Measurements from ENCODE around the gene DAZAP1. TPM values are rescaled to one million over a fixed set of nuclear protein-coding genes. Genes with fewer than 3 reads are reported as not detected.

The DAZAP1 gene
- total RNA-seq (10 to 100 TPM; 28.2 to 54.4 (median 42.2) TPM), polyA plus RNA-seq (100 to 1,000 TPM in 1 of 3 donors, 10 to 100 TPM in 2; 51.1 to 132 (median 51.6) TPM)

DNA sequence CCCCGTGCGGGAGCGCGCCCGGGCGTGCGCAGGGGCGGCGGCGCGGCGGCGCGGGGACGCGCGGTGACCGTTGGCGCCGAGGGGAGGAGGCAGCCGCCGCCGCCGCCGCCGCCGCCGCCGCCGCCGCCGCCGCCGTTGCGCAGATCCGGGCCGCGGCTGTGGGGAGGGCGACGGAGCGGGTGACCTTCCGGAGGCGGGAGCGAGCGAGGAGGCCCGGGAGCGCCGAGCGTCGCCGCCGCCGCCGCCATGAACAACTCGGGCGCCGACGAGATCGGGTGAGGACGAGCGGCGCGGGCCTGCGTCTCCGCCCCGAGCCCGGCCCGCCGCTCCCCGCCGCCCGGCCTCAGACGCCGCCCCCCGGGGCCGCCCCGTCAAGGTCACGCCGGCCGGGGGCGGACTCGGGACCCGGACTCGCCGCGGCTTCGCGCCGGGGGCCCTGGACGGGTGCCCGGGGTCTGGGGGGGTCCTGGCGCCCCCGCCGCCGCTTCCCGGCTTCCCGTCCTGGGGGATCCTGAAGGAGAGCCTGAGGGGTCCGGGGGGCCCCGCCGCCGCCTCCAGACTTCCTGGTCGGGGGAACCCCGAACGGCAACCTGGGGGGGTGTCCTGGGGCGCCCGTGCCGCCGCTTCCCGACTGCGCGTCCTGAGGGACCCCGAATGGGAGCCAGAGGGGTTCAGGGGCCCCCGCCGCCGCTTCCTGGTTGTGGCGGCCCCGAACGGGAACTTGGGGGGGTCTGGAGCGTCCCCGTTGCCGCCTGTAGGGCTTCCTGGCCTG lies at the start of gene DAZAP1:
Gene DAZAP1 (plus strand): TSS at position 59 of the 772 bp plus-strand sequence. CDS start 188 bp downstream, at position 247.
- peaks cover 0 to 2% (median under 1%) of the 10 kb centered on the region in 4 donors for H3K36me3 ChIP-seq
- DNase-seq: peak; percentile 74
- no peak for TF ChIP-seq EP300 (IDR thresholded peaks at IDR 0.05)
- peak in 2 of 4 donors; percentile 46 to 61 for TF ChIP-seq POLR2AphosphoS5 (IDR thresholded peaks at IDR 0.05)
- TF ChIP-seq POLR2A (IDR thresholded peaks at IDR 0.05): no peak
- TF ChIP-seq, protein P1, sequence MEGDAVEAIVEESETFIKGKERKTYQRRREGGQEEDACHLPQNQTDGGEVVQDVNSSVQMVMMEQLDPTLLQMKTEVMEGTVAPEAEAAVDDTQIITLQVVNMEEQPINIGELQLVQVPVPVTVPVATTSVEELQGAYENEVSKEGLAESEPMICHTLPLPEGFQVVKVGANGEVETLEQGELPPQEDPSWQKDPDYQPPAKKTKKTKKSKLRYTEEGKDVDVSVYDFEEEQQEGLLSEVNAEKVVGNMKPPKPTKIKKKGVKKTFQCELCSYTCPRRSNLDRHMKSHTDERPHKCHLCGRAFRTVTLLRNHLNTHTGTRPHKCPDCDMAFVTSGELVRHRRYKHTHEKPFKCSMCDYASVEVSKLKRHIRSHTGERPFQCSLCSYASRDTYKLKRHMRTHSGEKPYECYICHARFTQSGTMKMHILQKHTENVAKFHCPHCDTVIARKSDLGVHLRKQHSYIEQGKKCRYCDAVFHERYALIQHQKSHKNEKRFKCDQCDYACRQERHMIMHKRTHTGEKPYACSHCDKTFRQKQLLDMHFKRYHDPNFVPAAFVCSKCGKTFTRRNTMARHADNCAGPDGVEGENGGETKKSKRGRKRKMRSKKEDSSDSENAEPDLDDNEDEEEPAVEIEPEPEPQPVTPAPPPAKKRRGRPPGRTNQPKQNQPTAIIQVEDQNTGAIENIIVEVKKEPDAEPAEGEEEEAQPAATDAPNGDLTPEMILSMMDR (IDR thresholded peaks at IDR 0.05): no peak
- no peaks in the 10 kb centered on the region for H3K9me3 ChIP-seq
- H3K27me3 ChIP-seq: peaks cover 0 to 1% (median 0%) of the 10 kb centered on the region in 3 donors
- H3K4me1 ChIP-seq: peaks cover 4 to 48% (median 46%) of the 10 kb centered on the region in 4 donors
- intact Hi-C loops (cut with DNase I): loop anchor here (2.0 to 5.0 kb wide), 3 partner anchors 25 to 130 kb away; partner anchors contain the start of genes FAM174C and NDUFS7
- H3K4me3 ChIP-seq: peak within 1 kb of the TSS; percentile 93 to 99 (median 94)
- WGBS, 2 donors: 1% methylated on average over 121 of the region's 121 CpGs
- H3K27ac ChIP-seq: peak within 1 kb of the TSS; percentile 91 to 98 (median 94)

DNA sequence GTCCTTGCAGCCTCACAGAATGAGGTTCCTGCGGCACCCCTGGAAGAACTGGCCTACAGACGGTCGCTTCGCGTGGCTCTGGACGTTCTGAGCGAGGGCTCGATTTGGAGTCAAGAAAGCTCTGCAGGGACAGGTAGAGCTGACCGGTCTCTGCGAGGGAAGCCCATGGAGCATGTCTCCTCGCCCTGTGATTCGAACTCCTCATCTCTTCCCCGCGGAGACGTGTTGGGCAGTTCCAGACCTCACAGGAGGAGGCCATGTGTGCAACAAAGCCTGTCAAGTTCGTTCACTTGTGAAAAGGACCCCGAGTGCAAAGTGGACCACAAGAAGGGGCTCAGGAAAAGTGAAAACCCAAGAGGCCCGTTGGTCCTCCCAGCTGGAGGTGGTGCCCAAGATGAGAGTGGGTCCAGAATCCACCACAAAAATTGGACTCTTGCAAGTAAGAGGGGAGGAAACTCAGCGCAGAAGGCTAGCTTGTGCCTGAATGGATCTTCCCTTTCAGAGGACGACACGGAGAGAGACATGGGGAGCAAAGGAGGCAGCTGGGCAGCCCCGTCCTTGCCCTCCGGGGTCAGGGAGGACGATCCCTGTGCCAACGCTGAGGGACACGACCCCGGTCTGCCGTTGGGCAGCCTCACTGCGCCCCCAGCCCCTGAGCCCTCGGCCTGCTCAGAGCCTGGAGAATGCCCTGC lies 47.1 kb upstream of the DAZAP1 start:
- H3K4me3 ChIP-seq: peak overlapping the region in 2 of 4 donors; percentile 33 to 34
- peaks cover 0 to 54% (median 44%) of the 10 kb centered on the region in 4 donors for H3K4me1 ChIP-seq
- intact Hi-C loops (cut with DNase I): no loop called here
- DNase-seq: no peak
- TF ChIP-seq, protein P1 (IDR thresholded peaks at IDR 0.05): no peak
- TF ChIP-seq POLR2A (IDR thresholded peaks at IDR 0.05) (no peak), POLR2AphosphoS5 (IDR thresholded peaks at IDR 0.05) (no peak), EP300 (IDR thresholded peaks at IDR 0.05) (no peak)
- H3K9me3 ChIP-seq: no peaks in the 10 kb centered on the region
- H3K27me3 ChIP-seq: no peaks in the 10 kb centered on the region
- peaks cover 15 to 54% (median 21%) of the 10 kb centered on the region in 4 donors for H3K36me3 ChIP-seq
- H3K27ac ChIP-seq: peak overlapping the region; percentile 76 to 79 (median 78)
- WGBS, 2 donors: 83 to 89% methylated on average over 30 of the region's 30 CpGs

DNA sequence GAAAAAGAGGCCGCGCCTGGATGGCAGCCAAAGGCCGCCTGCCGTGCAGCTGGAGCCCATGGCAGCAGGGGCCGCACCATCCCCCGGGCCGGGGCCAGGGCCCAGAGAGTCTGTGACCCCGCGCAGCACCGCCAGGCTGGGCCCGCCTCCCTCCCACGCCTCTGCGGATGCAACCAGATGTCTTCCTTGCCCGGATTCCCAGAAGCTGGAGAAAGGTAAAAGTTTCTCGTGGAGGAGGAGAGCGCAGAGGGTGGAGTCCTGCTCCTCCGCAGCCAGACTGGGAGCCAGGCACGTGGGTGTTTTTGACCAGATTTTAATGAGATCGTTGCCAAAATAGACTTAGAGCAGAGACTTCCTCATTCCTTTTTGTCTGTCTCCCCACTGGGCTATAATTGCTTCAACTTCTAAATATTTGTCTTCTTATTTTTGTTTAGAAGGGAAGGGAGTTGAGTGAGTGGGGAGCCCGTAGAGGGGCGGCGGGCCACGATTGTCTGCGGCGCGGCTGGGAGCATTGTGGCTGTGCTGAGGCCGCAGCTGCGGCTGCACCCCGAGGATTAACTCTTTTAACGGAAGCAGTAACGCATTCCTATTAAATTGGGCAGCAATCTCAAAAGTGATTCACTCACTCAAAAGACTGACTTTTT lies 46.4 kb upstream of the DAZAP1 start:
- no peak for TF ChIP-seq EP300 (IDR thresholded peaks at IDR 0.05)
- peak in 1 of 4 donors; percentile 27 for TF ChIP-seq POLR2AphosphoS5 (IDR thresholded peaks at IDR 0.05)
- WGBS, 2 donors: 74 to 81% methylated on average over 31 of the region's 31 CpGs
- no peaks in the 10 kb centered on the region for H3K27me3 ChIP-seq
- H3K36me3 ChIP-seq: peaks cover 15 to 61% (median 21%) of the 10 kb centered on the region in 4 donors
- DNase-seq: peak; percentile 86
- peak overlapping the region; percentile 3 to 34 (median 24) for H3K4me3 ChIP-seq
- peak overlapping the region; percentile 76 to 79 (median 78) for H3K27ac ChIP-seq
- peaks cover 0 to 47% (median 40%) of the 10 kb centered on the region in 4 donors for H3K4me1 ChIP-seq
- H3K9me3 ChIP-seq: no peaks in the 10 kb centered on the region
- intact Hi-C loops (cut with DNase I): no loop called here

DNA sequence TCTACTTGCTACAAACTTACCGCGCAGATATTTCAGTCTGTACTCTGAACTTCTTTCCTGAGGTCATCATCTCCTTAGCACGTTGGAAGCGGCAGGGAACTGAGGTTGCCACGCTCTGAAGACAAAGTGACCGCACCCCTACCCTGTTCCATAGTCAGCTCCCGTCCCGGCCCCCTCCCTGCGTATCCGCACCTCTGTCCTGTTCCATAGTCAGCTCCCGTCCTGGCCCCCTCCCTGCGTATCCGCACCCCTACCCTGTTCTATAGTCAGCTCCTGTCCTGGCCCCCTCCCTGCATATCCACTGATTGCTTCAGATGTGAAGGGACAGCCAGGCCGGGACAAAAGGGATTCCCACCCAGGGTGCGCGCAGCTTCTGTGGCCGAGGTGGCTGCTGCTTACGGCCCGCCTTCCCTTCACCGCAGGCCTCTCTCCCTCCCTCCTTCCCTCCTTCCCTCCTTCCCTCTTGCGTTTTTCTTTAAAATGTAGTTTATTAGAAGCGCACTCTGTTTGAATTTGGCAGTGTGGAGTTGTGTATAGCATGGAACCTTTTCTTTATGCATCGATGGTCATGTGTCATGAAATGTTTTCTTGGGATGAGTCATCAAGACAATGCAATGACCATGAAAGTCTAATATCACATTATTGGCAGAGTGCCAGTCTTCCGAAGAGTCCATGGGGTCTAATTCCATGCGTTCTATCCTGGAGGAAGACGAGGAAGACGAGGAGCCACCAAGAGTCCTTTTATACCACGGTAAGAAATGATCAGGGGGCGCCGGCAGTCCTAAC lies 45.6 kb upstream of the DAZAP1 start:
- H3K4me3 ChIP-seq: peak overlapping the region in 1 of 4 donors; percentile 33

More for the DNA sequence above, 45.6 kb upstream of the DAZAP1 start:
- H3K27me3 ChIP-seq: no peaks in the 10 kb centered on the region
- H3K9me3 ChIP-seq: no peaks in the 10 kb centered on the region
- peaks cover 24 to 69% (median 29%) of the 10 kb centered on the region in 4 donors for H3K36me3 ChIP-seq
- DNase-seq: no peak
- TF ChIP-seq POLR2A (IDR thresholded peaks at IDR 0.05): no peak
- TF ChIP-seq POLR2AphosphoS5 (IDR thresholded peaks at IDR 0.05): no peak
- TF ChIP-seq, protein P1 (IDR thresholded peaks at IDR 0.05): no peak
- TF ChIP-seq EP300 (IDR thresholded peaks at IDR 0.05): no peak
- H3K27ac ChIP-seq: peak overlapping the region; percentile 76 to 79 (median 78)
- WGBS, 2 donors: 81% methylated on average over 30 of the region's 30 CpGs
- peaks cover 0 to 39% (median 32%) of the 10 kb centered on the region in 4 donors for H3K4me1 ChIP-seq
- intact Hi-C loops (cut with DNase I): no loop called here
